ENCODE data around the gene NEK7.

The NEK7 gene

DNA sequence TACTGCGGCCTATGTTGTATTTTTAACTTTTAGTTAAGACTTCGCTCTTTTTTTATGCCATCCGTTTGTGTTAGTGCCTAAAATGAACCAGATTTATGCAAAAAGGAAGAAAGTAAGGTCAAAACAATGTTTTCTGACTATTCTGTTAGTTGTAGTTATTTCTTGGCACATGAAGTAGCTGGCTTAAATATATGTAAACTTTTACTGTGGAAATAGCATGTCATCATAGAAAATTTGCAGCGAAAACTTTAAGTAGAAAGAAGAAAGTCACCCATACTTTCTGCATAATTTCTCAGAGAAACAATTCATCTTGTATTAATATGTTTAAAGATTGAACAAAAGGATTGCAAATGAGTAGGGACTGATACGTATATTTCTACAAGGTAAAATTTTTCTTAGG, 106.4 kb downstream of the NEK7 start:
- no peak for DNase-seq

DNA sequence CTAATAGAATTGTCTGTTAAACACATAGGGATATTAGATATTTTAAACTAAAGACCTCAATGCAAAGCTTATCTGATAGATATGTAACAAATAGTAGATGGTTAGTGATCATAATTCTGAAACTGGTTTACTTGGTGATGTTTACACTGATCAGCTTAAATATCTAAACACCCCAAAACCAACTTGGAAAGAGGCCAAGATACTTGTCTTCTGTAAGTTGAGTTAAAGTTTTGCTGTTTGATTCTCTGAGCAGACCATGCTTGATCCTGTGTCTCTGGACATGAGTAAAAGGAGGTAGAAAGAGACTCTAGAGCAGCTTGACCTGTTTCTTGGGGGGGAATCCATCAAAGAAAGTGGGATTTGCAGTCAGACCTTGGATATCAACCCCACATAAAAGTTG, 107.5 kb downstream of the NEK7 start:
- no peak for DNase-seq

DNA sequence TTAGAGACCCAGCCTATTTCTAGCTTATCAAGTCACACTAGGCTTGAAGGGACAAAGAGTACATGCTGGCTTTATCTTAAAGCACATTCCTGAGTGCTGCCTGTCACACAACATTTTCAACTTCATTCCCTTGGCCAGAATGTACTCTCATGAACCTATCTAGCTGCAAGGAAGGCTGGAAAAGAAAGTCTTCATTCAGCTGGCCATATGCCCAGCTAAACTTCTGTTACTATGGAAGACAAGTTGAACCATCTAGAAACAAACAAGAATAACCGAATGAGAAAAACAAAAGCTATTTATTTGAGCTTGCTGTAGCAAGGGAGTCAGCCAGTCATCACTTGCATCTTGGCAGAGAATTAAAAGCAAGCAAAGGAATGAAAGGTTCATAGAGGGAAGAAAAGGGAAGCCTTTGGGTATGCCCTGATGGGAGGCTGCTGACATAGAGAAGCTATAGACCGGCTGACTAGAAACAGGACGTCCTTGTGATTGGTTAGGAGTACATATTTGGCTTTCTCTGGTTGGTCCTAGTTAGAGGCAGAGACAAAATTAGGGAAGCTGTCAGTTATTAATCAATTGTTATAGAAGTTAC, 108.4 kb downstream of the NEK7 start:
- DNase-seq: no peak

DNA sequence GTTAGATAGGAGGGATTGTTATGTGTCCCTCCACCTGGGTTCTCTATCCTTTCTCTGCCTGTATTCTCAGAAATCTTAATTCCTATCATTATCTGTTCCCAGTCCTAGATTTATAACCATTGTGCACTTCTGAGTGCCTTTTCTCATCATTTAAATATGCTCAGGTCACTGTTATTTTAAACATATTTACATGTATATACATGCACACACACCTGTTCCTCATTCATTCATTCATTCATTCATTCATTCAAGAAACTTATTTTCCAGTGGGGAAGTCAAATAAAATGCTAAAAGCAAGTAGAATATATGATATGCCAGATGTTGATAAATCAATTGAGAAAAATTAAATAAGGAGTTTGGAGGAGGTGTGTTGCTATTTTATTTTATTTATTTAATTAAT, 110.3 kb downstream of the NEK7 start:
- no peak for DNase-seq

DNA sequence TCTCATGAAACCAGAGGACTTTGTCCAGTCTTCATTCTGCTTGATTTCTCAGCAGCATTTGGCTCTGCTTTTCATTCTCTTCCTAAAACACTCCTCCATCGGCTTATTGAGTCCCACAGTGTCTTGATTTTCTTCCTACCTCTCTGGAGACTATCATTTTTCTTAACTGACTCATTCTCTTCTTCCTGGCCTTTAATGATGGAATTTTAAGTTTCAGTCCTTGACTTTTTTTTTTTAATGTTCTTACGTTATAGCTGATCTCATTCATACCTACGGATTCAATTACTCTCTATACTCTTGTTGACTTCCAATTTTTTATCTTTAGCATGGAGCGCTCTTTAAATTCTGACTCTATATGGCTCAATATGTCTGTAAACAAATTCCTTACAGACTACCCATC, 111.1 kb downstream of the NEK7 start:
- no peak for DNase-seq

DNA sequence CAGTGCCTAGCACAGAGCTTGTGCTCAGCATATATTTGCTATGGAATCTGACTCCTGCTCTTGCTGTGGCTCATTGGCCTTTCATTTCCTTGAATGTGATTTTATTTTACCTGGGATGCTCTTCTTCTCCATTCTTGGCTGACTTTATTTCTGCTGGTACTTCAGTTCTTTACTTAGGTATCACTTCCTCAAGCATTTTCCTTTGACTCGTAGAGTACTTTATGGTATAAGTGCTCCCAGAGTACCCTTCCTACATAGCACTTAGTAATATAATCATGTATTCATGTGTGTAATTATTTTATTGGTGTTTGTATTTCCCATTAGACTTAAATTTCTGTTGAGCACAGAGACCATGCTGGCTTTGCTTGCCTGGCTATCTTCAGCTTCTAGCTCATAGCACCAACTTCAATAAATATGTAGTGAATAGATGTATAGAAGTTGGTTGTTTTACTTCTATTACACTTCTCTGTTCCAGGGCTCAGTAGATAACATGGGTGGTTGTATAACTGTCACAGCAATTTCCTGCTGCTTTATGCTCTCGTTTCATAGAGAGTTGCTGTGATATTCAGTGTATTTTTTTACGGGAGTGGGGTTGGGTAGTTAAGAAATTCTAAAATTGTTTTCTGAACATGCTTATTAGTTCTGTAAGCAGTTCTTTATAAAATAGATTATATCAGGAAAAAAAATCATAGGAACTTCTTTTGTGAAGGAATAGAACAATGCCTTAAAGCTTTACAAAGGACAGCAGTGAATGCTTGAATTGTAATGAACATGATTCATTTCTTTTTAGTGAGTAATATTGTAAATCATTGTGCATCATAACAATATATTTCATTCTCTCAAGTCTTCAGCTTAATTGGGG, 112.2 kb downstream of the NEK7 start:
- DNase-seq: no peak

DNA sequence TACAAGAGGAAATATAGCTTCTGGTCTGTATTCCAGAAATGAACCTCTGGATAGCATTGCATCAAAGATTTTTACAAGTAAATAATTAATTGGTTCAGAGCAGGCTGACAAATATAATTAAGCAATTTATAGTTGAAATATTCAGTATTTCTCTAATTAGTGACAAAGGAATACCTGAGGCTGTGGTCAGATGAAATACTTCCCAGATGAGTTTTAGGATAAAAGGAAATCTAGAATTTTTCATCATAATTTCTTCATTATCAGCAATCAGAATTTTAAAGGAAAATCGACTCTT, 112.8 kb downstream of the NEK7 start:
- DNase-seq: no peak

DNA sequence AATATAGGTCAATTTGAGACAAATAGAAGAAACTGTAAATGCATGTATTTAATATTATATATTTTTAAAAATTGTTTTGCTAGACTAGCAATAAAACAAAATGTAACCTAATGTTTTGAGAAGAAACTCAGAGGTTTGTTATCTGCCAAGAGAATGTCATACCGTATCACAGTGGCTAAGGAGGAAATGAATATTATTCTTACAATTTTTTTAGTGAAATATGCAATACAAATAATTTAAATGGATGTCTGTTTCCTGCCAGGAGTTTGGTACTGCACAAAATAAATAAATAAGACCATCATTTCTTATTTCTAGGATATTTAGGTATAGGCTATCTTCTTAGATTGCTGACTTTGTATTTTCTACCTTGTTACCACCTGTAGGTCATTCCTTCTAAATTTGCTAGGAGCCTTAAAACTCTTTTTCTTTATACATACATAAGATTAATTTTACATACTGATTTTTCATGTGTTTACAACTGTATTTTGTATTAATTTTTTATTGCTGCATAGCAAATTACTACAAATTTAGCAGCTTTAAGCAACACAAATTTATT, 113.6 kb downstream of the NEK7 start:
- no peak for DNase-seq

DNA sequence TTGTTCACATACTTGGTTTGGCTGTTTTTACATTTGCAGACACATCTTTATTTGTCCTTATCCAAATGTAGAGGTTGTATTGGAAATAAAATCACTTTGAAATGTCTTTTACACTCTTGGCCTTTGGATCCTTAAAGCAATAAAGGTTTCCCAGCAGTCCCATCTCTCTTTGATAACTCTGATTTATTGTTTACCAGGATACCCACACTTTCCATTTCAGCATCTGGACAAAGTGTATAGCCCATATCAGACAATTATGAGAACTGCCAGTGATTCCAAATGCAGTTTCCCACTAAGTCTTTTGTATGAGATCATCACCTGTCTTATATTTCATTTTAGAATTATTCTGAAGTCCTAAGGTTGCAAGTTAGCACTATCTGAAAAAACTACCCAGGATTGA, 114.7 kb downstream of the NEK7 start:
- DNase-seq: no peak

DNA sequence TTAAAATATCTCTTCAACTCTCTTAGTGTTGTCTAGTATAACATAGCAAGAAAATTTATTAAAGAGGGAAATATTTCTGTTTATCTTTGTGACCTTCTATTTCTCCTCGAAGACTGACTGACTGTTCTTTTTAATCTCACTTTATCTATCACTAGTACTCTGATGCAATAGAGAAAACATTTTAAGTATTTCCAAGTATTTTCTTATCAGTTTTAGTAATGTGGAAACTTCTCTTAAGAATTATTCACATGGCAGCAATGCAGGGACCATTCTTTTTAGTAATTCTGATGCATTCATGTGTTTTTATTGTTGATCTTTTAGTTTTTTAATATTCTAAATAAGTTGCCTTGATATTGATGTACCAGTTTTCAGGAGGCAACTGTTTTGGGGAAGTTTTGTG, 115.7 kb downstream of the NEK7 start:
- DNase-seq: no peak

DNA sequence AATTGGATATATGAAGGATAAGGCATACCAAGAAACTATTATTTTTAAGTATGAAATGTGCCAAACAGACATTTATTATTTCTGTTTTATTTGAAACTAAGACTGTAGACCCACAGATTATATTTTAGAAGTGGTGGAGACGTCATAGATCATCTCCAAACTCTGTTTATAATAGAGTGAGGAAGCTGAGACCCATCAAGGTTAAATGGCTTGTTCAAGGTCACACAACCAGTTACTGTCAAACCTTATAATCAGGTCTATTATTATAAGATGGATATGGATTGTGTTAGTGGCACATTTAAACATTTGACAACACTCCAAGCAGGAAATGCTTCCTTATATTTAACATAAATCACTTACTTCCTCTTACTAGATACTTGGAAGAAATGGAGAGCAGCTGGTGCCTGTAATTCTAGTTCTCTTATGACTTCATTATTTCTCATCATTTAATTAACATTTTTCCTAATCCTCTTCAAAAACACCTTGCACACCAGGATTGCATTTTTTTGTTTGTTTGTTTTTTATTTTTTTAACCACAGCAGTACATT, 117.0 kb downstream of the NEK7 start:
- no peak for DNase-seq

DNA sequence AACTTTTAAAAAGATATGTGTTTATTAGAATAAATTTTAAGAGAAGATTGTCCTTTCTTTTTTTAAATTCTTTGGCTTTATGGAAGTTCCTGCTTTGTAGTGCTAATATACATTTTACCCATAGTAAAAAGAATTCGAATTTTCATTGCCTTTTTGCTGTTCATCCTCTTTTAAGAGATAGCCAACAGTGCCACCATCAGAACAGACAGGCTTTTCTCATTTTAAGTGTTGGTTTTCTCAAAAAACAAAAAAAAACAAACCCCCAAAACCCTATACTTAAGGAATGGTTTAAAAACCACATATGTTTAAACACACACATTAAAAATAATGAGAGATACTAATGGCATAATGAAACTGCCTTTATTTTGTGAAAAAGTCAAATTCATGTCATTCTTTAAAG, 118.8 kb downstream of the NEK7 start:
- no peak for DNase-seq

DNA sequence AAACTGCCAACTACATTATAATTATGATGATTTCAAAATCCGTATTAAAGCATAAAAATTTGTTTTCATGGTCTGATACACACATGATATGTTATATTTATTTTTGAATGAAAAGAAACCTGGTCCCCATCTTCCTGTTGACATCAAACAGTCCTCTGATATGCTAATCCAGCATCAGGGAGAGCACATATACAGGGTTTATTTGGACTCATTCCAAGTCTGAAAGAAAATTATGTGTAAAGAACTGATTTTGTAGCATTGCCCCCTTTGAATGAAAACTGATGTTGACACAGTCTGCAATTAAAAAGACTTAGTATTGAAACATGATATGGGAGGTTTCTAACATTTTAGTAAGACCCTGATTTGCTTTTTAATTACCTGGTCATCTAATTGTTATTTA, 119.4 kb downstream of the NEK7 start:
- no peak for DNase-seq

DNA sequence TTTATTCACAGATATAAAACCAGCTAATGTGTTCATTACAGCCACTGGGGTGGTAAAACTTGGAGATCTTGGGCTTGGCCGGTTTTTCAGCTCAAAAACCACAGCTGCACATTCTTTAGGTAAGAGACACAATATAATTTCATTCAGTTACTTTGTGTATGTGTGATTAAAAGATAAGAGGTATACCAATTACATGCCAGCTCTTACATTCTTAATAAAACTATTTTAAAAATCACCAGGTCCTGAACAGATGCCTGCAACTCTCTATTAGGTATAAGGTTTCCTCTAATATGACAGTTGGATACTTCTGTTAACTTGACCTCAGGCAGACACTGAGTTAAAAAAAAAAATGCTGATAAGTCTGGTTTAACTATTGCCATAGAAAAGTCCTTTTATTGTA, 122.1 kb downstream of the NEK7 start:
- no peak for DNase-seq

DNA sequence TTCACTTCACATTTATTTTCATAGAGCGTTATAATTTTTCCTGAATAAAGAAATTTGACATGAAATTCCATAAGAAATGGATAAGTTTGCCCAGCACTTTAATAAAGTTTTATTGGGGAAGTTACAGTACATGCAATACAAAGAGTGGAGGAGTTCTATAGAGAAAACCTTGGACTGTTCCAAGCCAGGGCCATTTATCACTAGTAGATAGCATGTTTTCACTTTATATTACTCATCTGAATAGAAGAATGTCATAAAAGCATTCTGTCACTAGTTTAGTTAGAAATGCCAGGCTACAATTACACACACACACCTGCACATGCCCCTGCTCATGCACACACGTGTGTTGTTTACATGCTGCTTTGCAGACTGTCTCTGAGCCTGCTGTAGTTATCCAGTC, 123.3 kb downstream of the NEK7 start:
- DNase-seq: no peak

DNA sequence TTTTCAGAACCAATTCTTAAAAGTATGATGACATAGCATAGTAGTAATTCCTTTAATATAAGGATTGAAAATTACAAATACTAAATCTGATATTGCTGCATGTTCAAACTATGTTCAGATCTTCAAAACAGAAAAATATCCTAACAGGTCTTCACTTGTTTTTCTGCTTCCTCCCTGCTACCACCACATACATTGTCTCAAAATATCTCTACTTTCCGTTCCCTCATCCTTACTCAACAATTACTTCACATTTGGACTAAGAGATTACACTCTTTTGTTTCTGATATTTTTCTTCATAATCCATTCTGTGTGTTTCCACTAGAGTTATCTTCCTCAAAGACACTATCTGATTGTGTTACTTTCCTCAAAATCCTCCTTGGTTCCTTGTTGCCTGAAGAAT, 125.1 kb downstream of the NEK7 start:
- DNase-seq: no peak

DNA sequence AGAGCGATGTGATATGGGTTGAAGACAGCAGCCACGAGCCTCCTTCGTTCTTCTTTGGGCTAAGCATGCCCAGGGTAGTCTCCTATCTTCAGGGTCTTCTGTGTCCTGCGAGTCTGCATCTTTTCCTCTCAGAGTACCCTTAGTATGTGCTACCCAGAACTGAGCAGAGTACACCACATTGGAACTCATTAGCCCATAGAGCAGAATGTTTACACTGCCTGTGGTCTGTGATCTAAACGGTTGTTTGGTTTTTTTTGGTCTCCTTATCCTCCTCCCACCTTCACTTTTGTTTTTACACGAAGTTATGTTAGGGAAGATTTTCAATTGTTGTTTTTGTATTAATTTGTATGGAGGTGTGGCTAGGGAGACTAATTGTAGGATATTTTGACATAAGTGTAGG, 126.4 kb downstream of the NEK7 start:
- no peak for DNase-seq

DNA sequence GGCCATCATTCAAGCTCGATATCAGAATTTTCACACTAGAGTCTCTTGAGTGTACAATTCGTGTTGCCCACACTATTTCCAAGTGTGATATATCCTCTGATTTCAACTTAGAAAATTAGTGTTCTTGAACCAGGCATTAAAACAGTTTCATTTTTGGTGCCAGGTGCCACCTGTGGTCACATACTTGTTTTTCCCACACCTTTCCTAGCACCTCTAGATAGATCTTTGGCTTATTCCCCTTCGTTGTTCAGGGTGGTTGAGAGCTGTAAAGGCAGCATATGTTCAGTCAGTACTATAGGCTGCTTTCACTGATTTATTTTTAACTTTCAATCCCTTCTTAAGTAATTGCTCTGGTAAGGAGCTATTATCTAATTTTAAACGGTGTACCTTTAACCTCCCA, 131.1 kb downstream of the NEK7 start:
- no peak for DNase-seq

DNA sequence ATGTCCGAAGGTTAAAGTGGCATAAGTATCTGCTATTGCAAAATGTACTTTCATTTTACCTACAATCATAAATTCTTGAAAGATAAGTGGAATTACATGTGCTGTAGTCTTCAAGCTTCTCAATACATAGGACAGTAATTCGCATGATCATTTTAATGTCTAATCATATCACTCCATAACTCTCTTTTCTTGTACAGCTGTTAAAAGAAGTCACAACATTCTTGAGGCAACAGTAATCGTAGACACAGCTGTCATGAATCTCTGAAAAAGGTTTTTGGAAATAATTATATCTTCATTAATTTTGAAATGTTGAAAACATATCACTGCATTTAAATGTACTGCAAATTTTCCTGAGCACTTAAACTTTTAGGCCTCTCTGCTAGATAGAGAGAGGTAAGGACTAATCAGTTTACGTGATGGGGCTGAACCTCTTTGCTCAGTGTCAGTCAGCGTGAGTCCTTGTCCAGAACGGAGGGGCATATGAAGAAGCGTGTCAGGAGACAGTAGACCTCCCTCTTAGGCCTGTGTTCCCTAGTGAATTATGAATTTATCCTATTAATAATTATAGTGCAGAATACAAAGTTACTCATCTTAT, 133.4 kb downstream of the NEK7 start:
- DNase-seq: no peak

DNA sequence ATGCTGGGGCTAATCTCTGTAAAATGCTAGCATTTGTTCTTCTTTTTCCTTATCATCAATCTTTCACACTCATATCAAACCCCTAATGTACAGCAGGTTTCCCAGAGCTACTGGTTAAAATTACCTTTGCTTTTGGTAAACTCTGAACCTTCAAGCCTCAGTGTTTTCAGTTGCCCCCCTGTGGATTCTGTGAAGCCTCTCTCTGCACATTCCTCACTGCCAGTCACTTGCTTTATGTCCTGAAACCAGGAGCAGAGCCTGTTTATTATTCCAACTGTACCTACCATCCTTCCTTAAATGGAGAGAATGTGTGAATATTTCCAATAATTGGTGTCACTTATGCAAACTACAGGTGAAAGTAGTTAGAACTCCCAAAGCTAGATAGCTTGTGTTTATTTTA, 134.2 kb downstream of the NEK7 start:
- no peak for DNase-seq

DNA sequence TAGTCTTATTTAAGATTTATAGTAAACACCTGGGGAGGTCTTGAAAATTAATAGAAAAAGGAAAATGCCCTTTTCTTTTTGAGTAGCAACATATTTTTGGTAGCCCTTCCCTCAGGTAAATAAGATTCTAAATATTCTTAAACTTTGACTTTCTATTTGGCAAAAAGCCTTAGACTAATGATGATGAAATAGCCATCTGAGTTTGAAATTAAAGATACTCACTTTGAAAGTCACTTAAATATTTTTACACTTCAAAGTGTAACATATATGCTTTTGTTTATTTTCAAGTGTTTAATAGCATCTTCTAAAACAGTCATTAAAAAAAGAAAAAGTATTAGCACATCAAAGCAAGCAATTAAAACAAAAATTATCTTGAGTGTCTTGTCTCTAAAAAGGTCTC, 135.1 kb downstream of the NEK7 start:
- no peak for DNase-seq

DNA sequence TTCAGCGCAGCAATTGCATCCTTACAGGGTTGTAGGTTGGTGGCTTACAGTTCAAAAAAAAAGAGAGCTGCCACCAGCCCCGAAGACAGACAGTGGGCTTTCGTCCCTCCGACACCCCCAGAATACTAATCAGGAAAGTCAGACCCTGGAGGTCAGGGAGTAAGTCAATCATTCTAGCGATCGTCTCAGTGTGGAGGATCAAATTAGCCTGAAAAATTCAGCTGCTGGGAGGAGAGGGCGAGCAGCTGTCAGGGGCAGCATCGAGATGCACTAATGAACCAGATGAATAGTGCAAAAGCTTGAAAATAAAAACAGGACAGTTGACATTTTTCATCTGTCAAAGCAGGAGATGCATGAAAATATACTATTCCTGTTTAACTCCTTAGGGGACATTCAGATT, 138.4 kb downstream of the NEK7 start:
- DNase-seq: no peak

DNA sequence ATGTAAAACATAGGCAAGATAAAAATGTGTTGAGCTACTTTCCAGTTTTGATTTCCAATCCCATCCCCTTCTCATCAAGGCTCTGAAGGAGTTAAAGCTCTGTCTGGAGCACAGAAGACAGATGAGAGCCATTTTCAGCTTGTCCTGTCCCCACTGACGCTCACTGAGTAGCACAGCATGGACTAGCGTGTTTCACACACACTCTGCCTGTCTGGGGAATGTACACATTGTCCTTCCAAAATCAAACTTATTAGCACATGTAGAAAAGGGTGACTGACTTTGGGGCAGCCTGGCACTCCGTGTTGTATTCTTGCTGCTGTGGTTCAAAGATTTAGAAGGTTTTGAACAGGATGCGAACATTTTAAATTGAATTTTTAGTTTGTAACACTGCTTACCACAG, 139.2 kb downstream of the NEK7 start:
- no peak for DNase-seq

DNA sequence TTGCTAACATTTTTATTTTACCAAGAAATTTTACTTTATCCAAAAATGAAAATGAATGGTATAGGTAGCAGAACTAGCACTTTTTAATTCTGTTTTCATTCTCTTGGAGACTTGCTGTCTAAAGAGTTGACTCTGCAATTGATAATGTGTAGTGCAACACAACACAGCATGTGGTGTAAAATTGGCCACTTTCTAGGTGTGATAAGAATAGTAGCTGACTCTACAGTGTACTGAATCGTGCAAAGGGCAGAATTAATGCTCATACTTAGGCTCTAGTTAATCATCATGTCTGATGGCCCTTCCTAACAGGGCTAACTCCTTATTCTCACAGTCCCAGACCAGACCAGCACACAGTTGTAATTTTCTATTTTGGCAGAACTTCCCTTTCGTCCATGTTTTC, 140.5 kb downstream of the NEK7 start:
- DNase-seq: no peak
